ENCODE data around the gene SPRYD4.
"Not testable (repeated sequence)": the region's sequence is repeated elsewhere in the genome, so short reads cannot be mapped to it uniquely, and the experiment has no call there.

Gene SPRYD4

GRCh38 chr12:56476972-56477432, 8.6 kb downstream of the SPRYD4 start:
- no peak for DNase-seq (ENCODE audit: low read depth)

- DNase-seq (ENCODE audit: low read depth), result no peak
Observed at GRCh38 chr12:56477521-56478225, 9.3 kb downstream of the SPRYD4 start.

GRCh38 chr12:56479625-56480024, 11.2 kb downstream of the SPRYD4 start:
- no peak for DNase-seq (ENCODE audit: low read depth)

- no peak for DNase-seq (ENCODE audit: low read depth)
Observed at GRCh38 chr12:56484566-56484965, 16.2 kb downstream of the SPRYD4 start.

GRCh38 chr12:56486694-56487093, 18.3 kb downstream of the SPRYD4 start:
- DNase-seq (ENCODE audit: low read depth), result no peak

- DNase-seq (ENCODE audit: low read depth), result no peak
Observed at GRCh38 chr12:56487448-56488040, 19.2 kb downstream of the SPRYD4 start.

GRCh38 chr12:56488041-56488955, 19.9 kb downstream of the SPRYD4 start, which contains the start of gene GLS2:
Gene GLS2, minus strand, starts transcription at chr12:56488161. Its CDS starts 43 bp downstream, at chr12:56488118.
- DNase-seq (ENCODE audit: low read depth), result peak; percentile 47

- DNase-seq (ENCODE audit: low read depth), result no peak
Observed at GRCh38 chr12:56490360-56490759, 22.0 kb downstream of the SPRYD4 start.

GRCh38 chr12:56493409-56494105, 25.2 kb downstream of the SPRYD4 start:
- DNase-seq (ENCODE audit: low read depth), result not testable (repeated sequence)

- not testable (repeated sequence) for DNase-seq (ENCODE audit: low read depth)
Observed at GRCh38 chr12:56494106-56494415, 25.7 kb downstream of the SPRYD4 start.

GRCh38 chr12:56494481-56494880, 26.1 kb downstream of the SPRYD4 start:
- not testable (repeated sequence) for DNase-seq (ENCODE audit: low read depth)

- peak; percentile 33 for DNase-seq (ENCODE audit: low read depth)
Observed at GRCh38 chr12:56496704-56497103, 28.3 kb downstream of the SPRYD4 start.

- not testable (repeated sequence) for DNase-seq (ENCODE audit: low read depth)
Observed at GRCh38 chr12:56498126-56498902, 29.9 kb downstream of the SPRYD4 start.

- not testable (repeated sequence) for DNase-seq (ENCODE audit: low read depth)
Observed at GRCh38 chr12:56499452-56499851, 31.1 kb downstream of the SPRYD4 start.

GRCh38 chr12:56499879-56500278, 31.5 kb downstream of the SPRYD4 start:
- not testable (repeated sequence) for DNase-seq (ENCODE audit: low read depth)

GRCh38 chr12:56510786-56511185, 42.4 kb downstream of the SPRYD4 start:
- no peak for DNase-seq (ENCODE audit: low read depth)

GRCh38 chr12:56514014-56514318, 45.6 kb downstream of the SPRYD4 start:
- DNase-seq (ENCODE audit: low read depth), result not testable (repeated sequence)

GRCh38 chr12:56517854-56518253, 49.5 kb downstream of the SPRYD4 start:
- DNase-seq (ENCODE audit: low read depth), result no peak

- DNase-seq (ENCODE audit: low read depth), result no peak
Observed at GRCh38 chr12:56518570-56518969, 50.2 kb downstream of the SPRYD4 start.

- no peak for DNase-seq (ENCODE audit: low read depth)
Observed at GRCh38 chr12:56520048-56520447, 51.7 kb downstream of the SPRYD4 start.

- DNase-seq (ENCODE audit: low read depth), result no peak
Observed at GRCh38 chr12:56520506-56520905, 52.1 kb downstream of the SPRYD4 start.

All from stimulated activated CD8-positive, alpha-beta memory T cell treated with anti-CD3 and anti-CD28 coated beads, Interleukin-12 subunit alpha, Interleukin-12 subunit beta, amount 100 ng/mL, for 4 hours (primary cell).